Left ventricle myocardium inferior (tissue), 1 donor: ENCODE measurements around the gene BPIFB6. TPM values are rescaled to one million over a fixed set of nuclear protein-coding genes. Genes with fewer than 3 reads are reported as not detected.

ENCODE experiments used
- DNase-seq: peaks from one replicate; pipeline ENCODE4 v3.0.0-alpha.2; 2020
- H3K27ac ChIP-seq: fragments of 200-600 bp; replicated peaks from 2 replicates; pipeline ENCODE4 v1.8.0; 2021
- H3K27me3 ChIP-seq: fragments of 200-600 bp; 2 replicates; pipeline ENCODE4 v1.8.0; 2021; ENCODE audit warnings: low read depth
- H3K36me3 ChIP-seq: fragments of 200-600 bp; 2 replicates; pipeline ENCODE4 v1.8.0; 2021
- H3K4me1 ChIP-seq: fragments of 200-600 bp; 2 replicates; pipeline ENCODE4 v1.8.0; 2021
- H3K4me3 ChIP-seq: fragments of 200-600 bp; 2 replicates; pipeline ENCODE4 v1.8.0; 2021; ENCODE audit warnings: mild to moderate bottlenecking, moderate library complexity
- H3K9me3 ChIP-seq: fragments of 200-600 bp; replicated peaks from 2 replicates; pipeline ENCODE4 v1.8.0; 2021
- CTCF ChIP-seq: fragments of 200-600 bp; IDR thresholded peaks from 2 replicates; pipeline ENCODE4 v1.8.0; 2021; ENCODE audit warnings: antibody characterized with exemption, mild to moderate bottlenecking, borderline replicate concordance
- intact Hi-C: fragments of 100-400 bp; cut with micrococcal nuclease; formaldehyde crosslinking; loops from one replicate; pipeline ENCODE4 v1.11.0; 2022
- total RNA-seq: library from RNA; stranded (reverse); fragmentation: NEBNext Ultra II Directional; extraction: Animal tissue kit (Norgen Biotek cat#: 25700); gene quantifications from one replicate; pipeline ENCODE4 v1.2.1, GENCODE V29; 2021
- donor health status: DM: no; HTN: yes; CAD: no; lungs with severe emphysema.

Gene BPIFB6
- total RNA-seq, 1 donor from 2014 or later = not detected

GRCh38 chr20:33026779-33027759 lies 4.4 kb upstream of the BPIFB6 start:
- H3K27ac ChIP-seq = no peak overlapping the region
- H3K4me3 ChIP-seq = no peak overlapping the region
- intact Hi-C loops = no loop called here
- H3K4me1 ChIP-seq = no peaks in the 10 kb centered on the region
- no peak for TF ChIP-seq CTCF
- H3K9me3 ChIP-seq = no peaks in the 10 kb centered on the region
- H3K27me3 ChIP-seq = peaks cover 25% of the 10 kb centered on the region
- no peak for DNase-seq
- no peaks in the 10 kb centered on the region for H3K36me3 ChIP-seq

GRCh38 chr20:33027769-33028751 lies 3.4 kb upstream of the BPIFB6 start:
- no peak for DNase-seq
- H3K4me3 ChIP-seq = no peak overlapping the region
- H3K27me3 ChIP-seq = peaks cover 29% of the 10 kb centered on the region

GRCh38 chr20:33028875-33029274 lies 2.6 kb upstream of the BPIFB6 start:
- DNase-seq = no peak
- intact Hi-C loops = no loop called here
- Histone ChIP-seq H3K9me3 (peaks cover 5% of the 10 kb centered on the region), H3K36me3 (no peaks in the 10 kb centered on the region), H3K27ac (no peak overlapping the region), H3K27me3 (peaks cover 29% of the 10 kb centered on the region), H3K4me1 (no peaks in the 10 kb centered on the region), H3K4me3 (no peak overlapping the region)
- TF ChIP-seq CTCF = no peak

More at GRCh38 chr20:33027769-33028751, 3.4 kb upstream of the BPIFB6 start:
- H3K9me3 ChIP-seq = peaks cover under 1% of the 10 kb centered on the region
- no peak overlapping the region for H3K27ac ChIP-seq
- no peaks in the 10 kb centered on the region for H3K4me1 ChIP-seq
- no peak for TF ChIP-seq CTCF
- intact Hi-C loops = no loop called here
- H3K36me3 ChIP-seq = no peaks in the 10 kb centered on the region

GRCh38 chr20:33030076-33030475 lies 1.4 kb upstream of the BPIFB6 start:
- no peak for DNase-seq
- intact Hi-C loops = no loop called here
- no peak for TF ChIP-seq CTCF
- no peaks in the 10 kb centered on the region for H3K36me3 ChIP-seq
- H3K4me1 ChIP-seq = no peaks in the 10 kb centered on the region
- H3K27ac ChIP-seq = no peak overlapping the region
- H3K4me3 ChIP-seq = no peak overlapping the region
- peaks cover 29% of the 10 kb centered on the region for H3K27me3 ChIP-seq
- H3K9me3 ChIP-seq = peaks cover 5% of the 10 kb centered on the region

GRCh38 chr20:33030569-33030968 lies 879 bp upstream of the BPIFB6 start:
- H3K27ac ChIP-seq = no peak overlapping the region
- H3K9me3 ChIP-seq = peaks cover 5% of the 10 kb centered on the region
- H3K36me3 ChIP-seq = no peaks in the 10 kb centered on the region
- TF ChIP-seq CTCF = no peak
- H3K4me3 ChIP-seq = no peak overlapping the region
- peaks cover 29% of the 10 kb centered on the region for H3K27me3 ChIP-seq
- DNase-seq = no peak
- no peaks in the 10 kb centered on the region for H3K4me1 ChIP-seq
- intact Hi-C loops = no loop called here
